HG02885 (cell line): ENCODE measurements around the gene AGRP.
"Not testable (repeated sequence)": the region's sequence is repeated elsewhere in the genome, so short reads cannot be mapped to it uniquely, and the experiment has no call there.

Source experiments
- ATAC-seq: cut with Tn5 transposase; IDR thresholded peaks from one replicate; pipeline ENCODE4 v1.9.1; 2021; ENCODE audit warnings: mild to moderate bottlenecking; ENCODE audit not compliant: unreplicated experiment, poor library complexity

The AGRP gene

DNA sequence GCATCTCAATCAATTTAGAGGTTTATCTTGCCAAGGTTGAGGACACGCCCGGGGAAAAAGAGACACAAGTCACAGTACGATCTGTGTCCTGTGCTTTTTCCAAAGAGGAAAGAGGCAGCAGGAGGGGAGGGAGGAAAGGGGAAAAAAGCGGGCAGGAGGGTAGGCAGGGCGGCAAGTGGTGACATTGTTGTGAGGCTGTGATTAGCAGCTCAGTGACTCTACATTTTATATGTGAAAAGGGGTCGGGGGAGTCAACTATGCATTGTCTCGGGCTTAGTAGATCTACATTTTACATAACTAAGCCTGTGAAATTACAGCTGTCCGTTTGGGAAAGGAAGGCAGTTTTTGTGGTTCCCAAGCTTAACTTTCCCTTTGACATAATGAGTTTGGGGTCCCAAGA, 23.1 kb upstream of the AGRP start:
- ATAC-seq: no peak

DNA sequence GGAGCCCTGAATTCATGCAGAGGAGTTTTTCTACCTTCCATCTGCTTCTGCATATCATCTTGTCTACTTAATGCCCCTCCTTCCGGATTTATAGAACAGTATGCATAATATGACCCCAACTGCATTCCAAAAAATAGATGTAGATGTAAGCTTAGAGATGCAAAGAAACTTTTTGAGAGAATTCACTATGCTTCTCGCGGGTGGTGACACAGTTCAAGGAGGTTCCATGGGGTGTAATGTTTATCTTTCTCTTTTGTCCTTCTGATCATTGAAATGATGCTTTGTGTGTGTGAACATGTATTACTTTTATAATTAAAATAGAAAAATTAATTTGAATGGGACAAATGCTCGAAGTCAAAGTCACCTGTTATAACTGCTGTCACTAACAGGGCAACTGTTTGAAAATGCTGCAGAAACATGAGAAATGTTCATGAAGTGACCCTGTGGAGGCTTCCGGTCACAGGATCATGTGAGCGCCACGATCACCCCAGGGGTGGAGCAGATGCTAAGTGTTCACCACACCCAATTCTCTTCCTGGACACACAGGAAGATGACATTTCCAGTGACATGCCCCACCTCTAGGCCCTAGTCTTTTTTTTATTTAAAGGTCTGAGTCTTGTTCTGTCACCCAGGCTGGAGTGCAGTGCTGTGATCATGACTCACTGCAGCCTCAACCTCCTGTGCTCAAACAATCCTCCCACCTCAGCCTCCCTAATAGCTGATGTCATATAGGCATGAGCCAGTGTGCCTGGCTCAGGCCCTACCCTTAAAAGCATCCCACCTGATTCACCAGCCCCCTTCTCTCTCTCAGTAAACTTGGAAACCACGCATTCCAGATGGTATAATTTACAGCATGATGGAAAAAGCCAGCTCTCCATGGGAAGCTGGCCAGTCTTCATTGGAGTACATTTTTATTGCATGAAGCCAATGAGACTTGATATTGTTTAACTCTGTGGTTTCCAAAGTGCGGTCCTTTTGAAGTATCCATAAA, 21.0 kb upstream of the AGRP start:
- ATAC-seq: peak; percentile 54

DNA sequence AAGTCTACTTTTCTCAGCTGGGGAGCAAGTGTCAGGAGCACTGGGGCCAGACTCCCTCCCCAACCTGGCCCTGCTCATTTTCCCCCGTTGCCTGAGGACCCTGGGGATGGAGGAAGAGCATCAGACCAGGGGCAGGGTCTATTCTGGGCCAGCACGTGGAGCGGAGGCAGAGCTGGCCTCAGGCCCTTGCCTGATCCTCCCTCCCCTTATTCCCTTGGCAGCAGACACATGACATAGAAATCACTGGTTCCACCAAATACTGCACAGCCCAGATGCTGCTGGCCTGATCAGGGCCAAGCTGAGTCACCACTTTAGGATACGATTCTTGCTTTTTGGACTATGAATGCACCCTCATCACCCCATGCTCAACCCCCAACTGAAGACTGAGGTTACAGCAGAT, 15.8 kb upstream of the AGRP start:
- ATAC-seq: no peak

DNA sequence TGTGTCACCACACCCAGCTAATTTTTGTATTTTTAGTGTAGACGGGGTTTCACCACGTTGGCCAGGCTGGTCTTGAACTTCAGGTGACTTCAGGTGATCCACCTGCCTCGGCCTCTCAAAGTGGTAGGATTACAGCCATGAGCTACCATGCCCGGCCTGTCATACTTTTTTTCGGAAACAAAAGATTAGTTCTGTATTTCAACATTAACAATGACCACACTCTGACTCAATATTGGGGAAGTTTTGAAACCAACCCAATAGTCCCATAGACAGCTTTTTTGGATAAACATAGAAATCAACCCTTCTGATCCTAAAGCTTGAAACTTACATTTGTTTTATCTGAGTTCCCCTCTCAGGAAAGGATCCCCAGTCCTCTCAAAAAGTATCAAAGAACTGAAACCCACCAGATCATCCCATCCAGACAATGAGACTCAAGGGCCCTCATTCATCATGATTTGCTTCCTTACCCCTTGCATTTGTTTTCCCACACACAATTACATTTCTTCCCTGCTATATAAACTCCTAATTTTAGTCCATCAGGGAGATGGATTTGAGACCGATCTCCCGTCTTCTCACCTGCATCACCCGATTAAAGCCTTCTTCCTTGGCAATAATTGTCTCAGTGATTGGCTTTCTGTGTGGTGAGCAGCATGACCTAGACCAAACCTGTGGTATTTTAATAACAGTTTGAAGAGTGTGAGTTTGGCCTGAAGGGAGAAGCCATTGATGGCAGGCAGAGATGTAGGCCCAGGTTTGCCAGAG, 7.2 kb upstream of the AGRP start:
- ATAC-seq: no peak

DNA sequence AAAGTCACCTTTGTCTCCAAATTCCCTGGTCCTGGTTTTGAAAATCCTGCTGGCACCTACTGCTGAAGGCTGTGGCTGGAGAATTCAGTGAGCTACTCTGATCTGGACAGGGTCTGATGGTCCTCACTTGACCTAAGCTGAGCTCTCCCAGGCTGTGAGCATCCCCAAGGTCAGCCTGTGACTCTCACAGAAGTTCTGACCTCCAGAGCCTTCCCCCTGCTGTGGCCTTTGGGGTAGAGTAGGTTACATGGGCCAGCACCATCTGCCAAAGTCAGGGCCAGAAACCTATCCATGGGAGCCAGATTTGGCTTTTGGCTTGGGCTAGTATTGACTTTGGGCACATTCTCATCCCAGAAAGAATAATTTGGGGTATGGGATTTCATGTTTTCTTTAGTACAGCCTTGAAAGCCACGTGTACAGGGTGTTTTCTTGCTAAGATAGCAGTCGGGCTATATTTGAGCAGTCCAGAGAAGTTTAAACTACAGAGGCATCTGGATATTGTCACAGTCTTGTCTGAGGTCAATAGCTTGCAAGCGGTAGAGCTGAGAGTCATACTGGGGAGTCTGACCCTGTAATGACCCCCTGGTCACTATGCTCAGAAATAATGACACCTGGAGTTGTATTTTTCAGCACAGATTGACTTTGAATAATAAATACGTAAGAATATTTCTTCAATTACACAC, 6.2 kb upstream of the AGRP start:
- ATAC-seq: no peak

DNA sequence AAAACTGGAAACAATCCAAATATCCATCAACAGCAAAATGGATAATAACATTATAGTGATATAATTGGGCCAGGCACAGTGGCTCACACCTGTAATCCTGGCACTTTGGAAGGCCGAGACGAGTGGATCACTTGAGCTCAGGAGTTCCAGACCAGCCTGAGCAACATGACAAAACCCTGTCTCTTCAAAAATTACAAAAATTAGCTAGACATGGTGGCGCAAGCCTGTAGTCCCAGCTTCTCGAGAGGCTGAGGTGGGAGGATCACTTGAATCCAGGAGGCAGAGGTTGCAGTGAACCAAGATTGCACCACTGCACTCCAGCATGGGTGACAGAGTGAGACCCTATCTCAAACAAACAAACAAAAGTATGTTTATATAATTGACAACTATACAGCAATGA, 4.2 kb upstream of the AGRP start:
- not testable (repeated sequence) for ATAC-seq

DNA sequence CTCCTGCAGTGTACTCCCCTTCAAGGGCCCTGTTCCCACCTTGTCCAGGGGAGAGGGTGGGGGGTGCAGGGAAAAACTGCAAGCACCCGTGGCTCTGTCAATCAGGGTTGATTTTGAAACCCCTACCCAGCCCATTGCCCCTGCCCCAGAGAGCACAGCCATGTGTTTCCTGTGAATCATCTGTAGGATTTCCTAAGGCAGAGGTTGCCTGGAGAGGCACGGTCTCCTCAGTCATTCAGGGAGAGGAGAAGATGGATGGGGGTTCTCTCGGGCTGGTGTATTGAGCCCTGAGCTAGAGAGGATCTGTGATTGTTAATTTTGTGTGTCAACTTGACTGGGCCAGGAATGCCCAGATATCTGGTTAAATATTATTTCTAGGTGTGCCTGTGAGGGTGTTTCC, 3.5 kb upstream of the AGRP start:
- ATAC-seq: no peak

DNA sequence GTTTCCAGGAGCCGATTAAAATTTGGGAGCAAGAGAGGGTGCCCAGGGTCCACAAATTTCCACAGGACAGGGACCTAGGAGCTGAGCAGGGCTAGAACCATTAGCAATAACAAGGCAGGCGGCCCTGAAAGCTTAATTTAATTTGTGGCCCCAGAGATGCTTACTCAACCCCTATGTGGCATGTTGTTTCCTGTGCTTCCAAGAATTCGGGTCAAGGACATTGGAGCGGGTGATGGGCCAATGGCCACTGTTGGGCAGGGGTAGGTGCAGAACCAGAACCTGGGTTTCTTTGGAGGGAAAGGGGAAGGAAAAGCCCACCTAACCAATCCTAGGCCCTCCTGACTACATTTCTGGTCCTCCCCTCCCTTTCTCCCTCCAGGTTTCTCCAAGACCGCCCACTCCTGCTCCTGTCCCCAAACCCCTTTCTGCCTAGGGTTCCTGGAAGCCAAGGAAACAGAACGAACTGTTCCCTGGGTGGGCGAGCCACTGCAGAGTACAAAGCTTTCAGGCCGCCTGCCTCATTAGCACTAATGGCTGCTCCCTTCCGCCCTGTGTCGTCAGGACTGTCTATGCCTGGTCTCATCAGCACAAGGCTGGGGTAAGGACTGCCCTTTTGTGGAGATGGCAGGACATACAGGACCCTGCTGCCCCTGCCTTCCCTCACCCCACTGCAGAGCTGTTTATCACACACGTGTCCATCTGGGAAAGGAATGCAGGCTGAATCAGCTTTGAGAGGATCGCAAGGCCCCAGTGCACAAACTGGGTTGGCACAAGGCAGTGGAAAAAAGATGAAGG, 581 bp upstream of the AGRP start:
- no peak for ATAC-seq

- no peak for ATAC-seq
Measured at GRCh38 chr16:67482233-67482924, 968 bp downstream of the AGRP start.

- ATAC-seq: peak; percentile 8
Measured at GRCh38 chr16:67481561-67482232, 1.6 kb downstream of the AGRP start.

- peak; percentile 94 for ATAC-seq
Measured at GRCh38 chr16:67480833-67481560, 2.4 kb downstream of the AGRP start, which contains the start of gene ATP6V0D1. TSS of gene ATP6V0D1 (minus strand) at chr16:67481157. CDS start at chr16:67481086, 71 bp downstream.

DNA sequence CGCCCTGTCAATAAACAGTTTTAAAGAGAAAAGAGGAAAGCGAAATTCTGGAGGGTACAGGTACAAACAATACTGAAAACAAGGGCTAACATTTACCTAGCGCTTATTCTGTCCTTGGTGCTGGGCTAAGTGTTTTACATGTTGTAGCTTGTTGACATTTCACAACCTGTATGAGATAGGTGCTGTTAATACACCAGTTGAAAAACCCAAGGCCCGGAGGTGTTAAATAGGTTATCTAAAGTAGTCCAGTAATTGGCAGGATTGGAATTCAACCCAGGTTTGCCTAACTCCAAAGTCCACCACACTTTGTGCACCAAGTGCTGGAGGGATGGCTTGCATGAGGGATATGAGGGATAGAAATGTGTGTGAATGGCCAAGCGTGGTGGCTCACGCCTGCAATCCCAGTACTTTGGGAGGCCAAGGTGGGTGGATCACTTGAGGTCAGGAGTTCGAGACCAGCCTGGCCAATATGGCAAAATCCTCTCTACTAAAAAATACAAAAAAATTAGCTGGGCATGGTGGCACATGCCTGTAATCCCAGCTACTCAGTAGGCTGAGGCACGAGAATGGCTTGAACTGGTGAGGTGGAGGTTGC, 5.3 kb downstream of the AGRP start:
- no peak for ATAC-seq

- ATAC-seq: no peak
Measured at GRCh38 chr16:67474551-67475455, 8.5 kb downstream of the AGRP start.

- no peak for ATAC-seq
Measured at GRCh38 chr16:67471758-67472384, 11.5 kb downstream of the AGRP start.

DNA sequence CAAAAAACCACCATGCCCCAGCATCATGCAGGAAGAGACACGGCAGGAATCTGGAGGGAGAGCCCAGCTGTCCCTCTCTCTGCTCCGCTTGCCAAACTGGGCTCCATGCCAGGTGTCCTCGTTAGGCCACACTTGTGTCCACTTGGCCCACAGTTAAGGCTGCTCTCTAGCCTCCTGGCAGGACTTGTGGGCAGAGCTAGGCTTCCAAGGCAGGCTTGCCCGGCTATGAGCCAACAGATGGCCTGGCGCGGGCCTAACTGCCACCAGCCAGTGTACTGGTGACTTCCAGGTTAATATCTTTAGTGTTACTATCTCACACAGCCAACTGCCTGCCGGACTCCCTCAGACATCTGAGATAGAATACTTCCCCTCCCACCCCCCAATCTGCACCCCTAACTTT, 13.0 kb downstream of the AGRP start:
- ATAC-seq: no peak

DNA sequence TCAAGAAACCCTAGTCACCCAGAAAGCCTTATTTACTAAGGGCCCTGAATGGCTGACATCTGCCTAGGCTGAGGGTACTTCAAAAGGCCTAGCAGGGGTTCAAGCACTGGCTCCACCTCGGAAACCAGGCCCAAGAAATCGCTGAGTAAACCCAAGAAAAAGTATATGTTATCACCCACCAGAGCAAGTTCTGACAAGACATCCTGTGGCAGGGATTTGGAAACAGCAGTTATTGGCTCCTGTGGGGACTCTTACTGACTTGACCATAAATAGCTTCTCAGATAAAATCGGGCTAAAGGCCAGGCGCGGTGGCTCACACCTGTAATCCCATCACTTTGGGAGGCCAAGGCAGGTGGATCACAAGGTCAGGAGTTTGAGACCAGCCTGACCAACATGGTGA, 14.6 kb downstream of the AGRP start:
- no peak for ATAC-seq
